ENCODE results near the gene AATK.

The AATK gene

DNA sequence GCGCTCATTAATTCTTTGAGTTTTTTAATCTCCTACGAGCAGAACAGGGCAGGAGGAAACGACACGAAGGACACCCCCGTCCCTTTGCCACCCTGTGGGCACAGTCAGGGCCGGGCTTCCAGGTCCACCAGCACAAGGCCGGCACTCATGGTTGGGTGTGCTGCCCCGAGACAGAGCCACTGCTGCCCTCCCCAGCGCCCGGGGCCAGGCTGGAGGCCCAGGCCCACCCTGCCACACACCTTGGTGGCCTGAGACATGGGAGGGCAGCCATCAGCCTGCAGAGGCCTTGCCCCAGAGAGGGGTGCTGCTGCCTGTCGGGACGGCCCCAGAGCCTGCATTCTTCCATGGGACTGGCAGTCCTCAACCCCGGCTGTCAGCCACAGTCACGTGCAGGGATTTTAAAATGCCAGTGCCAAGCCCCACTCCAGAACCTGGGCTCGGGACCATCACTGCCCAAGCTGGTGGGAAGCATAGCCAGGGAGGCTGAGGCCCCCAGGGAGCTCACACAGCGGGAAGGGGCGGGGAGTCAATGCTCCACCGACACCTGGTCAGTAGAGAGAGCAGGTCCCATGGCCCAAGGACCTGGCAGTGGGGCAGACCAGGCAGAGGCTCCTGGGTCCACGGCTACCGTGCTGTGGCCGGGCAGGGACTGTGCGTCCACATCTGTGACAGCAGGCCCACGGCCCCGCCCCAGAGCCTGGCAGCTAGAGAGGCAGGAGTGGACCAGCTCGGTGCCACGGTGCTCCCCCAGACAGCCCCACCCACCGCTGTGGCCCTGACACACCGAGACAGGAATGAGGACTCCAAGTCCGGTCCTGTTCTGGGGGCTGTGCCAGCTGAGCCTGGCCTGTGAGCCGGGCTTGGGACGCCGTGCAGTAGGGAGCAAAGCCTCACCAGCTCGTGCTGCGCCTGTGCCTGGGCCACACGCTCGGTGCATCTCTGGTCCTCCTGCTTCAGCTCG is 29.2 kb upstream of the AATK start:
- DNase-seq, result no peak

DNA sequence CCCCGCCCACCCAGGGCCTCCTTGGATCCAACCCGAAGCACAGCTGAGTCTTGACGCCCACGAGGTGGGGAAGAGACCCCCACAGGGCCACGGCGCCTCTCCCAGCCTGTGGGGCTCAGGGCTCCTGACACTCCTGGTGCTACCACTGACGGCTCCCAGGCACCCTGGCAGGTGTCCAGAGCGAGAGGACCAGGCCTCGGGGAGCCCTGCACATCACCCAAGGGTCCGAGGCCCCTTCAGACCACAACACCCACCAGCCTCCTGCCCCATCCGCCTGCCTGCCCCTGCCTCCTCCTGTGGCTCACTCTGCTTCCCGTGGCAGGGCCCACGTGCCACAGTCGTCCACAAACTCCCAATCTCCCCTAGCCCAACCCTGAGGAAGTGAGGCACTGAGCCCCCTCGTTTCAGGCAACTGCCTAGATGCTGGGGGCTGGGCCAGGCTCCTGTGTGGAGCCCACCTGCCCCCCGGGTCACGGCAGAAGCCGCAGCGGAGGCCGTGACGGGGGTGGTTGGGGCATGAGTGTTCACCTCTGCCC is 28.3 kb upstream of the AATK start:
- no peak for DNase-seq

- no peak for DNase-seq
Measured at GRCh38 chr17:81193470-81194224, 27.6 kb upstream of the AATK start.

GRCh38 chr17:81193051-81193410 is 27.0 kb upstream of the AATK start:
- DNase-seq, result no peak

DNA sequence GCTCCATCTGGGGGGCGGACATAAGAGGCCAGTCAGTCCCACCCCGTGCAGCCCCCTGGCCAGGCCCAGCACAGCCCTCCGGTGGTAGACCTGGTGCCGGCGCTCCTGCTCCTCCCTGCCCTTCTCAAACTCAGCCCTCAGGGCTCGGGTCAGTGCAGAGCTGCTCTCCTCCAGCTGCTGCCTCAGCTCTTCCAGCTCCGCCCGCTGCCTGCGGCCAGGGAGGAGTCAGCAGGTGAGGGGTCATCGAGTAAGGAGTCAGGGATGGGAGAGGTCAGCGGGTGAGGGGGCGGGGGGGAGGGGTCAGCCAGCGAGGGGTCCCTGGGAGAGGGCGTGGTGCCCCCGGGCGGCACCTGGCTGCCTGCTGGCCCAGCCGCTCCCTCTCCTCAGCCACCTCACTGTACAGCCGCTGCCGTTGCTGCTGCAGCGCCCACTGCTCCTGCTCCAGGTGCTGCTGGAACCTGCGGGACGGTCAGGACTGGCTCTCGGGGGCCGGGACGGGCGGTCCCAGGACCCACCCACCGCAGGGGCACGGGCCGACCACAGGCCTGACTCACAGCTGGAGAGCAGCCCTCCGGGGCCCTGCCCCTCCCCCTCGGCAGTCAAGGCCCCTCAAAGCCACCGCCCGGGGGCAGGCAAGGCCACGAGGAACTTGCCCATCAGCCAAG is 26.5 kb upstream of the AATK start:
- no peak for DNase-seq

DNA sequence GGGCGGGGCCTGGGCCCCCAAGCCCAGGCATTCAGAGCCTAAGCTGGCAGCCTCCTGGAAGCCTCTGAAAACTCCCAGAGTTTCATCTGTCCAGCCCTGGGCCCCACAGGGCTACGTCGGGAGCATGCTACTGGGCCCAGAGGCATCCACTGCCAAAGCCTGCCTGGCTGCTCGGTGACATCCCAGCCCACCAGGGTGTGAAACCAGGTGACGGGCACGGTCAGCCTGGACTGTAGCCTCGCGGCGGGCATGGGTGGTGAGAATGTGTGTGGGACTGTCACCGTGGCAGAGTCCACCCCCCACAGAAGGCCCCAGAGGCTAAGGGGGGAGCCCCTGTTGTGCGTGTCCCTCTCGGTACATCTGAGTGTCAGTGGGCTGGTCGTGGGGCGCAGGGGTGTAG is 25.6 kb upstream of the AATK start:
- no peak for DNase-seq

- DNase-seq, result no peak
Measured at GRCh38 chr17:81191116-81191515, 25.1 kb upstream of the AATK start.

GRCh38 chr17:81190591-81190990 is 24.6 kb upstream of the AATK start:
- no peak for DNase-seq

- no peak for DNase-seq
Measured at GRCh38 chr17:81189670-81190530, 23.9 kb upstream of the AATK start.

DNA sequence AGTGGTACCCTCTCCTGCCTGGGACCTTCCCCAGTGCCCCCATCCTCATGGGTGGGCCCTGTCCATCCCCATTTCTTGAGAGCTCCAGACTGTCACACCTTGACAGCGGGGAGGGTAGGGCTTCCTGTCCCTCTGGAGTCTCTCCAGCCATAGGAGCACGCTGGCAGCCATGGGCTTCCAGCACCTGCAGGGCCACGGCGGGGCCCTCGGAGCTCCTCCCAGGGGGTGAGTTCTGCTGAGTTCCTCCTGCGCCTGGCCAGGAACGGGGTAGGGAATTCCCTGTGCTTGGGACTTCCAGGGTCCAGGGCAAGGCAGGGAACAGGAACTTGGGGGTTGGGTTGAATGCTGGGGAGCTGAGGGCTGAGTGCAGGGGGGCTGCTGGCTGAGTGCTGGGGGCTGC is 23.0 kb upstream of the AATK start:
- DNase-seq, result no peak

- no peak for DNase-seq
Measured at GRCh38 chr17:81188491-81188840, 22.4 kb upstream of the AATK start.

DNA sequence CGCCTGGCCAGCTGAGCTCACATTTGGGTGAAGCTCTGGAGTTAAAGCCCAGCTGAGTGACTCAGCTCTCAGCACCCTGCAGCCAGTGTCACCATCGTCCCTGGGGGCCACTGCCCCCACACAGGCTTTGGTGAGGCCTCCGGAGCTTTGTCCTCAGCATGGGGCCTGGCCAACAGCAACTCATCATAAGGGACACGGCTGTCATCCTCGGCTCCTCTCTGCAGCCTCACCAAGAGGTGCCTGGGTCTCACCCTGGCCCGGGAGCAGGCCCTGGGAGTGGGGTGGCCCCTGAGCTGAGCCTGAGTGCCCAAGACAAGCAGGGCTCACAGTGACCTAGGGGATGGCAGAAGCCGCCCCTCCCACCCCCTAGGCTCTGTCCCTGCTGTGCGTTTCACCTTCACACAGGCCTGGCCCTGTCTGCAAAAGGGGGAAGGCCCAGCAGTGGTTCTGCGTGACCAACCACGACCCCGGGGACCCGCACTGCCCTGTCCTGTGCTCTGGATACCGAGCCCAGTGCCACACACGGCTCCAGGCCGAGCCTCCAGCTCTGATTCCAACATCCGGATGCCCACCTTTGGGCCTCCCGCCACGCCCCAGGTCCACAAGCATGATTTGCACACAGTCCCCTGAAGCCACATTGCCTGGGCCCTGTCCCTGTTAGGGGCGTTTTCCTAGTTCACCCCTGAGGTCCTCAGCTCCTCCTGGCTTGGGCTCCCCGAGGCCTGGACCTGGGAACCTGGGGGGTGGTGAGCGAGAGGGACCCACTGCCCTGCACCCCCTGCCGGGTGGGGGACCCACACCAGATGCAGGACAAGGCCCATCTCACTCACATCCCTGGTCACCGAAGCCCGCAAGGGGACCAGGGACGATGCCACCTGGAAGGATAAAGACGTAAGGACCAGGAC is 21.8 kb upstream of the AATK start:
- no peak for DNase-seq

GRCh38 chr17:81187120-81187519 is 21.1 kb upstream of the AATK start:
- no peak for DNase-seq

DNA sequence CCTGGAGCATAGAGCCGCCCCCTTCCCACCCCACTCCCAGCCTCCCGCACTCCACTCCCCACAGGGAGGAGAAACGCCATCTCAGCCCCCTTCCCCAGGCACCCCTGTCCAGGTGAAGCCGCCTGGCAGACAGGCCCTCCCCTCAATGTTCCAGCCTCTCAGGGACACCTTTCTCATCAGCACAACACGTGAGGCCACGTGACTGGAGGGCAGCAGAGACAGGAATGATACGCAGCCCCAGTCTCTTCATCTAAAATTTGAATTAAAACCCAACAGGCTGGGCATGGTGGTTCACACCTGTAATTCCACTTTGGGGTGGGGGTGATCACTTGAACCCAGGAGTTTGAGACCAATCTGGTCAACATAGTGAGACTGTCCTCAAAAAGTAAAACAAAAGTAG is 20.2 kb upstream of the AATK start:
- DNase-seq, result no peak

DNA sequence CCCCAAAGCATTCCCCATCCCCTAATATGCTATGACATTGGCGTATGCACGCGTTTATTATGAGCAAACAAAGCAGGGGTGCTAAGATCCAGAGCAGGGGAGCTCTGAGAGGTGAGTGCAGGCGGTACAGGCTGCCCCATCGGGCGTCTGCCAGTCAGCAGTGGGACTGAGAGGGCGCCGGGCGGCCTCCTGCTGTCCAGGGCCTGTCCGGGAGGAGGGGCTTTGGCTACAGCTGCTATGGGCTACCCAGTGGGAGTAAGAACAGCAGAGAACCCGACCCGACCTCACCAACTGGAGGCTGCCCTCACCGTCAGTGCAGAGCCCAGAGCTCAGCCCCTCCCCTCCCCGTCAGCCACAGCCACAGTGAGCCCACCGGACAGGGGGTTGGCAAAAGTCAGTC is 18.5 kb upstream of the AATK start:
- no peak for DNase-seq

DNA sequence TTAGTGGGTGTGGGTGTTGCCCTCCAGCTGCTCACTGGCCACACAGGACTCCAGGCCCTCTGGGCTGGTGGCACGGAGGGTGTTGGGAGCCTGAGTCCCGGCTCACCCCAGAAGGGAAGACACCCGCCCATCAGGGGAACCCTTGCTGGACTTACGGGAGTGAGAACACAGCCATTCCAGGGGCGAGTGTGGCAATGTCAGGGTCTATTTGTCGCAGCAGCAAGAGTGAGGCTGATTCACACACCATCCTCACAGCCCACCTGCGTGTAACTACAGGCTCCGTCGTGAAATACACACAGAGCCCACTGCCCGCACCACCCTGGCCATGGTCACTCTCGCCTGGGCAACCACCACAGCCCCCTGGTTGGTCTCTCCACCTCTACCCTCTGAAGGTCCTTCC is 17.8 kb upstream of the AATK start:
- no peak for DNase-seq

- DNase-seq, result no peak
Measured at GRCh38 chr17:81183316-81183715, 17.3 kb upstream of the AATK start.

GRCh38 chr17:81182596-81182995 is 16.6 kb upstream of the AATK start:
- DNase-seq, result no peak

DNA sequence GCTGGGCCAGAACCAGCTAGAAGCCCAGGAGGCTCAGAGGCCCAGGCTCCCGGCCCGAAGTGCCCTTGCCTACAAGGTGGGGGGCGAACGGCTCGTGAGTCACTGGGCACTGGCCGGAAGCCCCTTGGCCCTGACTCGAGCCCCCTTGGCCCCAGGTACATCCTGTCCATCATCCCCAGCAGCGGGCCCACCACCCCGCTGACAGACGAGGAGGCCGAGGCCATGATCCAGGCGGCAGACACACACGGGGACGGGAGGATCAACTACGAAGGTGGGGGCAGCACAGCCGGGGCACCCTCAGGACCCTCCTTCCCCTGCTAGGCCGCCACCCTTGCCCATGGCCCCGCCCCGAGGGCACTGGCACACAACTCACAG is 15.8 kb upstream of the AATK start:
- DNase-seq, result no peak

DNA sequence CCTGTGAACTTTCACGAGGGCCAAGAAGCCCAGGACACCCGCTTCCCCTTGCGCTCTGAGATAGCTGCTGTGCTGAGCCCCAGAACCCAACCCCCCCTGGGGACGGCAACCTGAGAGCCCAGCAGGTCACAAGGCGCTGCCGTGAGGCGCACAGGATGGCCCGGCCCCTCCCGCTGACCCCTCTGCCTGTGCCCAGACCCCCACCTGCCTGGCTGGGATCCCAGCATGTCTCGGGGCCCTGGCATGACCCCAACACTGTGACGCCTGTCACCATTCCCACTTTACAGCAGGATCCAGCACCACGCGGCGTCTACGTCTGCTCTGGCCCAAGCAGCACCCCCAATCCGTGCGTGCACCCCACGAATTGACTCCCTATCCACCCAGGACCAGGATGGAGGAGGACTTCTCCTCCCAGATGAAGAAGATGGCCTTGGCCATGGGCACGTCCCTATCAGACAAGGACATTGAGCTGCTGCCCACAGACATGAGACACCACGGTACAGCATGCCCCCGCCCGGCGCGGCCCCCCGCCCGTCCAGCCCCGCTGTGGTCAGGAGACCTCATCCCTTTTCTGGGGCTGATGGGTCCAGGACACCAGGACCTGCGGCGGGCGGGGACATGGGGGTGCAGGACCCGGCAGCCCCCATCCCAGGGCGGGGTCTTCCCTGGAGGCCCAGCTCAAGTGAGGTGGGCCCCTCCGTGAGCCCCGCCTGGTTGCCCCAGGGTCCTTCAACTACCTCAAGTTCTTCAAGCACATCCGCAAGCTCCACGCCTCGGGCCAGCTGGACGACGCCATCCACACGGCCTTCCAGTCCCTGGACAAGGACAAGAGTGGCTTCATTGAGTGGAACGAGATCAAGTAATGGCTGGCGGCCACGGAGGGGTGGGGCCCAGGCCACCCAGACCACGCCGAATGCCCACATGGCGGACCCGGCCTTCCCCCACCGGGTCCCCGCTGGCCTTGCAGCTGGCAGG is 15.1 kb upstream of the AATK start:
- no peak for DNase-seq

Measured in NCI-H510A treated with DMSO at 0.1 percent for 48 hours (cell line).